NOMO-1 (cell line): ENCODE results near the gene CRTC1.

Experiments used
- DNase-seq, 2 experiments: peaks; one replicate each; lab custom pipeline; 2025; ENCODE audit not compliant: unreplicated experiment in 2 of 2; lab: John Stamatoyannopoulos, UW

The CRTC1 gene

GRCh38 chr19:18780631-18781030 lies 97.2 kb downstream of the CRTC1 start:
- no peak for DNase-seq

- DNase-seq: no peak
These were observed 97.6 kb downstream of the CRTC1 start for GRCh38 chr19:18781047-18781600.

DNA sequence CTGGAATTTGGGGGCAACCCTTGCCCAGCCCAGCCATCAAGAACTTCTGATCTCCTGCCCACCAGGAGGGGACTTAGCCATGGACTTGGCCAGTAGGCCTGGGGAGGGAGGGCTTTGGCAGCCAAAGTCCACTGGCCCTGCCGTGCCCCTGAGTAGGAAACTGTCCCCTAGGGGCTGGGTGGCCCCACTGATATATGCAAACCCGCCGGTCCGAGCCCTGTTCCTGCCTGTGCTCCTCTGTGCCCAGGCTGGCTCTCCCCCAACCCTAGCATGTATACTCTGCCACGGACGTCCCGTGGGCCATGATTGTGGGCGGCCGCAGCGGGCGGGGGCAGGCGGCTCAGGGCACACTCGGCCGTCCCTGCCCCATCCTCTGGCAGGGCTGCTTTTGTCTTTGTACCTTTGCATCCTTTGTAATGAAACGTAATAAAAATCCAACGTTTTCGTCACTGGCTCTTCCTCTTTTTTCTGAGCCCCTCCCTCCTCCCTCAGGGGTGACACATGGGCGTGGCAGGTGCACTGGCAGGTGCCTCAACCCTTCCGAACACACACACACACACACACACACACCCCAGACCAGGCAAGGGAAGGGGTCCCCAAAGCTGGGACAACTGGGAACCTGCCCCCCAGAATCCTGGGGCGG lies 98.5 kb downstream of the CRTC1 start:
- DNase-seq: peak; percentile 19 to 63

GRCh38 chr19:18782559-18783225 lies 99.2 kb downstream of the CRTC1 start:
- no peak for DNase-seq

DNA sequence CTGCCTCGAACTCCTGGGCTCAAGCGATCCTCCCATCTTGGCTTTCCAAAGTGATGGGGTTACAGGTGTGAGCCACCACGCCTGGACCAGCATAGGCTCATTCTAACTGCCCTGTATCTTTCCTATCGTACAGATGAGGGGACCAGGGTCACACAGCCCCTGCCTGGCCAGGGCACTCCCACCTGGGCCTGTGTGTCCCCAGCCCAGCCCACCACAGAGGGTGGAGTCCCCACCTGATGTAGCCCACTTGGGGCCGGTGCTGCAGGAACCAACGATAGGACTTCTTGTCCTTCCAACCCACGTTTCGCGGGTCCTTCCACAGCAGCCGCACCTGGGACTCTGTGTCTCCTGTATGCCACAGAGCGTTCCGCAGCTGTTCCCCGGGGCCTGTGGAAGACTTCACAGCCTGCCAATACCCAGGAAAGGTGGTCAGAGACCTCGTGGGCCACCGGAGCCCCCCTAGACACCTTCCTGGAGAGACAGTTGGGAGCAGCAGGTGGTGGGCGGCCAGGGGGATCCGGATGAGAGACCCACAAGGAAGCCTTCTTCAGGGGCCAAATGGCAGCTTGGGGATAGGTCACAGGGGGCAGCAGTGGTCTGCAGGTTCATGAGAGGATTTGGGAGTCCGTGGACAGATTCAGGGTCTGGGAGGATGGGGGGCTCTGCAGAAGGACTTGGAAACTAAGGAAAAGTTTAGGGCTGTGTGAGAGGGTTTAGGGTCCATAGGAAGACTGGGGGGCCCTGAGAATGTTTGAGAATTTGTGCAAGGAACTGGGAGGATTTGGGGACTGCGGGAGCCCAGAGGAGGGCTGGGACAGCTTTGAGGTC lies 100.7 kb downstream of the CRTC1 start:
- DNase-seq: no peak

GRCh38 chr19:18784786-18785120 lies 101.3 kb downstream of the CRTC1 start:
- DNase-seq: no peak

GRCh38 chr19:18785179-18786124 lies 102.0 kb downstream of the CRTC1 start:
- peak; percentile 8 to 46 for DNase-seq

DNA sequence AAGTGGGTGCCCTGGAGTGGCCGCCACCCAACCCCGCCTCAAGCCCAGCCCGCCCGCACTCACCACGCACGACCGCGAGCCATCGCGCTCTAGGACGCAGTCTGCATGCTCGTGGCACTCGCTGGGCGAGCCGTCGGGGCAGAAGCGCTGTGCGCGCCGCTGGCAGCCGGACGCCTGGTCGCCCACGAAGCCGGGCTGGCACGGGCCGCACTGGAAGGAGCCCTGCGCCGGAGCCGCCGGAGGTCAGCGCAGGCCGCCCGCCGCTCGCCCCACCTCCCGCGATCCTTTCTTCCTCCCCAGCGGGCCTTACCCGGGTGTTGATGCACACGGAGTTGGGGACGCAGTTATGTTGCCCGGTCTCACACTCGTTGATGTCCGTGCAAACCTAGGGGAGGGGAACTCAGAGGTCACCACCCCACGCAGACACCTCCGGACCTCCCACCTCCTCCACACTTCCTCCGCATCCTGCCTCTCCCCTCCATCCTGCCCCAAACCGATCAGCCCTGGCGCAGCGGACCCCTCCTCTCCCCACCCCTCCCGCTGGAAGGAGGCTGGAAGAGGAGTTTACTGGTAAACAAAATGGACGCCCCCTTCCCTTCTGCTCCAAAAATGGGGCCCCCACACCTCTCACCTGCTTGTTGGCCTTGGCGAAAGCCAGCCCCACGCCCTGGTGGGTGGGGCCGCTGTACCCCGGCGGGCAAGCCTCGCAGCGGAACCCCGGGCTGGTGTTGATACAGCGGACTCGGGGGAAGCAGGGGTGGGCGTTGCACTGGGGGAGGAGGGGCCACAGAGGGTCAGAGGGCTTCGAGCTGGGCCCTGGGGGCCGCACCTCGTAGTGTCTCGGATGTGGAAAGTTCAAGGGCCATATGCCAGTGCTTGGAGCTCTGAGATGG lies 105.3 kb downstream of the CRTC1 start:
- no peak for DNase-seq

- no peak for DNase-seq
These were observed 106.0 kb downstream of the CRTC1 start for GRCh38 chr19:18789422-18789869.

DNA sequence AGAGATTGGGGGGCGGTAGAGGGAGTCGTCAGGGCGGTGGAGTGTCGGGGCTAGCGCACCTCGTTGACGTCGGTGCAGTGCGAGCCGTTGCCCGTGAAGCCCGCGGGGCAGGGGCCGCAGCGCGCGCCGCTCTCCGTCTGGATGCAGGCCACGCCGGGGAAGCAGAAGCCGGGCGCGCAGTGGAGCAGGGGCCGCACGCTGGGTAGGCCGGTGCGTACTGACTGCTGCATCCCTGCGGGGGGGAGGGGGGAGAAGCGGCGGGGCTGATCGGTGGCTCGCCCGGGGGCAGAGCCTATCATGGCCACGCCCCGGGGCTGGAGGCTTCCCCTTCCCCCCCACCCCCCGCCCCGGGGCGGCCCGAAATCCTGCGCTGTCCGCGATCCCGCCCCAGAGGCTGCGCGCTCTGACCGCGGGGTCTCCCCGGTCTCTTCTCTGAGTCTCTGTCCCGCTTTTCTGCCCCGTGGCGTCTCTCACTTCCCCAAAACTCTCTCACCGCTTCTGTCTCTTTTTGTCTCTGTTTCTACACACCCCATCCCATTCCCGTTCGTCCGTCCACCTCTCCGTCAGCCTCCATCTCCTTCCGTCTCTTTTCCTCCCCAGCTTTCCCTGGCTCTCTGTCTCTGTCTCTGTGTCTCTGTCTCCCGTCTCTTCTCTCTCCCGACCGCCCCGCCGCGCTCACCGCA lies 106.5 kb downstream of the CRTC1 start:
- peak; percentile 21 to 42 for DNase-seq

- DNase-seq: no peak
These were observed 107.3 kb downstream of the CRTC1 start, which contains the start of gene COMP for GRCh38 chr19:18790566-18791314. Gene COMP, minus strand, starts transcription at chr19:18791305. Its CDS starts 36 bp downstream, at chr19:18791269.

- DNase-seq: no peak
These were observed 107.8 kb downstream of the CRTC1 start for GRCh38 chr19:18791315-18791678.

DNA sequence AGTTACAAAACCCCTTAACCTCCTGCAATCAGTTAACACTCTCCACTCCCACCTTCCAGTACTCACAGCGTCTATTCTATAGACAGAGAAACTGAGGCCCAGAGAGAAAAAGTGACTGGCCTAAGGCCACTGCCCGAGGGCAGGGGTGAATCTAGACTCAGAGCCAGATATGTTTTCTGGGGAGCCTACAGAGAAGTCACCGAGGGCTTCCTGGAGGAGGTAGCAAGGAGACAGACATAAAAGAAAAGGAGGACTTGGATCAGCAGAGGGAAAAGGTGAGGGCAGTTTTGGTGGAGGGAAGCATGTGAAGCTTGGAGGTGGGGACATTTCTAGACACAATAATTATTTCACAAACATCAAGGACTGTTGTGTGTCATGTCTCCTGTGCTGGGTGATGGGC lies 109.2 kb downstream of the CRTC1 start:
- DNase-seq: no peak

GRCh38 chr19:18793144-18794028 lies 109.9 kb downstream of the CRTC1 start:
- DNase-seq: no peak

GRCh38 chr19:18794029-18794313 lies 110.5 kb downstream of the CRTC1 start:
- DNase-seq: no peak

GRCh38 chr19:18794692-18795091 lies 111.2 kb downstream of the CRTC1 start:
- no peak for DNase-seq

- no peak for DNase-seq
These were observed 112.1 kb downstream of the CRTC1 start for GRCh38 chr19:18795540-18795939.
